Measurements from ENCODE around the gene CORO2B.

The CORO2B gene

DNA sequence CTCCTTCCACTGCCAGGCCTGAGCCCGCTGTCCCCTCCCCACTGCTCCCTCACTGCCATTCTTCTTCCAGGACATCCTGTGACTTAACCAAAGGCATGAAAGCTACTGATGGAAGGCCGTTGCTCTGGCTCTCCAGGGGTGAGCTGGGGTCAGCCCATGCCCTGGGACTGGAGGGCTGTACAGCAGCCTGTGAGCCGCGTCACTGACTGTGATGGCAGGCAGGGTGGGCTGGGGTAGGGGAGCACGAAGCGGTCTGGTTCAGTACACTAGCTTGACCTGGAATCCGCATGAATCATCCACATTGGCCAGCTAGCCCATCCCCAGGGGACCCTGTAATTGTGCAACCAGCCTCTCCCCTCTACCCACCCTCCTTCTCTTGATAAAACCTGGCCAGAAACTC lies 30.8 kb downstream of the CORO2B start:
- H3K4me1 ChIP-seq (ENCODE audit: control insufficient read depth, insufficient read depth, low read length) = peaks cover under 1% of the 10 kb centered on the region

DNA sequence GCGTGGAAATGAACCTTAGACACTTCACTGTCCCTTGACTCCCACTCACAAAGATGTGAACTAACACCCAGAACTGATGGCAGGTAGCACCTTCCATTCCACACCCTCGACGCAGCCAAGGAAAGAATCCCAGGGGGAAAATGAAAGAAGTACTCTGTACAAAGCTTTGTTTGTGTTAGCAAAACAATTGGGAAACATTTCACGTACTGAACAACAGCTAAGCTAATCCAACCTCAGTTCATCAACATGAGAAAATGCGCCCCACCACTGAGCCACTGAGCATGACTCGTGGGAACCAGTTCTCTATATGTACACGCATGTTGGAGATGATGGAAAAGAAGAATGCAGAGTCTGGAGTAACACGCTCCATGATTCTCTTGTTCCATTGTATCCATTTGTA lies 32.0 kb downstream of the CORO2B start:
- Histone ChIP-seq H3K4me3 (ENCODE audit: low read length) (no peak overlapping the region), H3K27me3 (ENCODE audit: control insufficient read depth, insufficient read depth, low read length) (no peaks in the 10 kb centered on the region), H3K36me3 (ENCODE audit: control insufficient read depth, insufficient read depth, low read length) (no peaks in the 10 kb centered on the region), H3K9ac (ENCODE audit: low read length) (no peak overlapping the region), H3K9me3 (ENCODE audit: control insufficient read depth, low read length) (no peaks in the 10 kb centered on the region), H3K4me1 (ENCODE audit: control insufficient read depth, insufficient read depth, low read length) (peaks cover 6% of the 10 kb centered on the region)

More for the DNA sequence above, 30.8 kb downstream of the CORO2B start:
- Histone ChIP-seq H3K9me3 (ENCODE audit: control insufficient read depth, low read length) (no peaks in the 10 kb centered on the region), H3K27me3 (ENCODE audit: control insufficient read depth, insufficient read depth, low read length) (no peaks in the 10 kb centered on the region), H3K36me3 (ENCODE audit: control insufficient read depth, insufficient read depth, low read length) (no peaks in the 10 kb centered on the region), H3K9ac (ENCODE audit: low read length) (no peak overlapping the region), H3K4me3 (ENCODE audit: low read length) (no peak overlapping the region)

DNA sequence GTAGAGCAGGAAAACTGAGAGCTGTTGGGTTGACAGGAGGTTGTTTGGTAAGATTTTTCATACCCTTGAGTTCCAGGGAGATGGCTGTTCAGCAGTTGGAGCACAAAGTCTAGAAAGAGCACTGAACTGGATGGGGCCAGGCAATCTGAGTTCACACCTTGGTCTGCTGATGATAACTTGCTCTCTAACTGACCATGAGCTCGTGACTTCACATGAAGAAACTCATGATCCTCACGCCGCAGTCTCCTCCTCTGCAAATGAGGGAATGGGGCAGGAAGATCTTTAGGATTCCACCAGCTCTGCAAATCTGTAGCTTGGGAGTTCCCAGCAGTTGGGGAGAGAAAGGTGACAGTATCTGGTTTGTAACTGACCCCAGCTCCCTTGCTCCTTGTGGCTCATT lies 33.7 kb downstream of the CORO2B start:
- Histone ChIP-seq H3K4me1 (ENCODE audit: control insufficient read depth, insufficient read depth, low read length) (peaks cover 6% of the 10 kb centered on the region), H3K27me3 (ENCODE audit: control insufficient read depth, insufficient read depth, low read length) (no peaks in the 10 kb centered on the region), H3K4me3 (ENCODE audit: low read length) (no peak overlapping the region), H3K9ac (ENCODE audit: low read length) (no peak overlapping the region), H3K36me3 (ENCODE audit: control insufficient read depth, insufficient read depth, low read length) (no peaks in the 10 kb centered on the region), H3K9me3 (ENCODE audit: control insufficient read depth, low read length) (no peaks in the 10 kb centered on the region)

DNA sequence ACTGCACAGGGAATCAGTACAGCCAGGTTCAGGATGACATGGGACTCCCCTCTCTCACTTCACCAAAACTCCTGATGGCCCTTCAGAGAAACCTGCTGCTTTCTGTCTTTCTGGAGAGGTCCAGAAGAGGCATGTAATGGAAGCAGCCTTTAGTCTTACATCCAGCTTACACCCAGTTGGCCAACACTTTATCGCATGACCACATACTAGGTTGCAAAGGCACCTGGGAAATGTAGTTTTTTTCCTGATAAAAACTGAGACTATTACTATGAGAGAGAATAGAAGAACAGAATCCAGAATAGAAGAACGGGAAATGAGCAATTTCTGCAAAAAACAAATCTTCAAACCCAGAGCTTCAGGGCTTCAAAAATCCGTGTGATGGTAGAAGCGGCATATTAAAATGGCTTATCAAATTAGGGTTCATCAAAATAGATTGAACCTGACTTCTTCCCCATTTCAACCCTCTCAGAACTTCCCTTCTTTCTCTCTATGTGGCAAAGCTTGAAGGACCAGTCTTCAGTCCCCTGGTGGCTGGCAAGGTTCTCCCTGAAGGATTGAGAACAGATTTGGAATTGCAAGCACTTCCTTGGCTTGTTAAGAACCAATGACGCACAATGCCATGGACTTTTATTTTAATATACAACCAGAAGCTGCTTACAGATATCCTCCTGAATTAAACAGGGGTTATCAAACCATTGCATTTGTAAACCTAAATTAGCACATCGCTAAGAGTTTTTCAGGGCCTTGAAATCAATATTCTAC lies 34.4 kb downstream of the CORO2B start:
- Histone ChIP-seq H3K4me3 (ENCODE audit: low read length) (no peak overlapping the region), H3K27me3 (ENCODE audit: control insufficient read depth, insufficient read depth, low read length) (no peaks in the 10 kb centered on the region), H3K9me3 (ENCODE audit: control insufficient read depth, low read length) (no peaks in the 10 kb centered on the region), H3K36me3 (ENCODE audit: control insufficient read depth, insufficient read depth, low read length) (no peaks in the 10 kb centered on the region), H3K4me1 (ENCODE audit: control insufficient read depth, insufficient read depth, low read length) (peaks cover 6% of the 10 kb centered on the region), H3K9ac (ENCODE audit: low read length) (no peak overlapping the region)

DNA sequence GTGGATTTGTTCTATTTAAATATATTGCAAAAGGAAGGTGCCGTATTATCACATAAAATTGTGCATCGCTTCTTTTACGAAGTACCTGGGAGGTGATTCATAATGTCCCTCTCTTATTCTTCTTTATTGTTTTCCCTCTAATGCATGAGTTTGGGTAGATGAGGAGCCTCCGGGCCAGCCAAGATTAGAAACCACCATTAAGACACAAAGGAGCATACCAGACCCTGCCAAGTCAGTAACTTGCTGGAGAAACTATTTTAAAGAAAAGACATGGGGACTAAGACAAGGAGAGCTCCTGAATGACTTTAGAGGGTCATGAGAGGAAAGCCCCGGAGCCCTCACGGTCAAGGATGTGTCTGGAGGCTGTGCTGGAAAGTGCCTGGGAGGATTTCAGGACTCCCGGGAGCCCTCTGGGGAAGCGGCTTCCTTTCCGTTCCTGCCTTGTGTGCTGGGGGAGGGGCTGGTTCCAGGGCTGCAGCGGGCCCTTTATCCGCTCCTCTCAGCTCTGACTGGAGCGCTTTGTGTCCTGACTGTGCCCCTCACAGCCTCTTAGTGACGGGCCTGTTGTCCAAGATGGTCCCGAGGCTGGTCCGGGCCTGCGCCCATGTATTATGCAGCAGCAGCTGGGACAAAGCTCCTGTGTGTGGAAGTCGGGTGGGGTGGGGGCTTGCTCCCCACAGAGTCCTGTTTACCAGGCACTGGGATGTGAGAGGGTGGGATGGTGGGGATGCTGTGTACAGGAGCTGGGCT lies 35.7 kb downstream of the CORO2B start:
- peaks cover 6% of the 10 kb centered on the region for H3K4me1 ChIP-seq (ENCODE audit: control insufficient read depth, insufficient read depth, low read length)
- no peaks in the 10 kb centered on the region for H3K27me3 ChIP-seq (ENCODE audit: control insufficient read depth, insufficient read depth, low read length)
- H3K9me3 ChIP-seq (ENCODE audit: control insufficient read depth, low read length) = no peaks in the 10 kb centered on the region
- no peak overlapping the region for H3K4me3 ChIP-seq (ENCODE audit: low read length)
- H3K9ac ChIP-seq (ENCODE audit: low read length) = no peak overlapping the region
- H3K36me3 ChIP-seq (ENCODE audit: control insufficient read depth, insufficient read depth, low read length) = no peaks in the 10 kb centered on the region

DNA sequence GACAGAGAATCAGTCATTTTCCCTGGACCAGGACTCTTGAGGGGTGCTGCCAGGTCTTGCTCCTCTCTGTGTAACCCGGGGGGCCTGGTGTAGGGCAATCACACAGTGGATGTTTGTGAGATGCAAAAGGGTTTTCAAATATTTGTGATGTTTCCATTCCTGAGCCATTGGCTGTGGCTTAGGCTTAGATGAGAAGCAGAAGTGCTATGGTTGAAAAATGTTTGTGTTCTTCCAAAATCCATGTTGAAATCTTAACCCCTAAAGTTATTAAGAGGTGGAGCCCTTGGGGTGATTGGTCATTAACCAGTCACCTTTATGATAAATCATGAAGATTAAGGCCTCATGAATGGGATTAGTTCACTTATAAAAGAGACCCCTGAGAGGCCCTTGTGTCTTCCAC lies 36.5 kb downstream of the CORO2B start:
- no peak overlapping the region for H3K4me3 ChIP-seq (ENCODE audit: low read length)
- no peaks in the 10 kb centered on the region for H3K36me3 ChIP-seq (ENCODE audit: control insufficient read depth, insufficient read depth, low read length)
- H3K9ac ChIP-seq (ENCODE audit: low read length) = no peak overlapping the region
- H3K4me1 ChIP-seq (ENCODE audit: control insufficient read depth, insufficient read depth, low read length) = peaks cover 6% of the 10 kb centered on the region
- no peaks in the 10 kb centered on the region for H3K27me3 ChIP-seq (ENCODE audit: control insufficient read depth, insufficient read depth, low read length)
- H3K9me3 ChIP-seq (ENCODE audit: control insufficient read depth, low read length) = no peaks in the 10 kb centered on the region

DNA sequence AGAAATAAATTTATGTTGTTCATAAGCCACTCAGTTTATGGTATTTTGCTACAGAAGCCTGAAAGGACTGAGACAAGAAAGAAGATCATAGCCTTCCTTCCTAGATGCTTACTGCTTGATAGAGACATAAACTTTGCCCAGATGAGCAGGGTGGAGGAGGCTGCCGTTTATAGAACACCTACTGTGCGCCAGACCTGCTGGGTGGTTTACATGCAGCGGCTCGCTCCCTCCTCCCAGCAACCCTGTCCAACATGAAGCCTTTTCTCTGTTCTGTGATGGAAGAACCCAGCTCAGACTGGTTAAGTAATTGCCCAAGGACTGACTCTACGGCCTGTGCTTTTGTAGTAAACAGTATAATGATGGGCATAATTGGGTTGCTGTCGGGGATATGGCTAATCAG lies 37.0 kb downstream of the CORO2B start:
- no peak overlapping the region for H3K4me3 ChIP-seq (ENCODE audit: low read length)
- H3K9ac ChIP-seq (ENCODE audit: low read length) = no peak overlapping the region
- no peaks in the 10 kb centered on the region for H3K9me3 ChIP-seq (ENCODE audit: control insufficient read depth, low read length)
- peaks cover 6% of the 10 kb centered on the region for H3K4me1 ChIP-seq (ENCODE audit: control insufficient read depth, insufficient read depth, low read length)
- no peaks in the 10 kb centered on the region for H3K36me3 ChIP-seq (ENCODE audit: control insufficient read depth, insufficient read depth, low read length)
- no peaks in the 10 kb centered on the region for H3K27me3 ChIP-seq (ENCODE audit: control insufficient read depth, insufficient read depth, low read length)

DNA sequence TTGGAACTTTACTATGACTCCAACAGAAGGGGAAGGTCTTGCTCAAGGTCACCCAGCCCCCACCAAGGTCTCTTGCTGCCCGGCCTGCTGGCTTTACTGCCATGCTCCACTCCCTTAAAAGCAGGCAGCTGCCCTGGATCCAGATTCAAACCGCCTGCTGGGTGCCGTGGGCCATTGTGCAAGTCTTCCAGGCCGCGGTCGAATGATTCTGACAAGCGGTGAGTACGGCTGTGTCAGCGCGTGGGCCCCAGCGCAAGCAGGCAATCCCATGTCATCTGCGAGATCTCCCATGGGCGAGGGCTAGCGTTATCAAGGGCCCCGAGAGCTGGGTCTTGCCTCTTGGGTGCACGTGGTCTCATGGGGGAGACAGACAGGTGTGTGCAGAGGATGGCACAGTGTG lies 37.6 kb downstream of the CORO2B start:
- Histone ChIP-seq H3K9ac (ENCODE audit: low read length) (no peak overlapping the region), H3K4me1 (ENCODE audit: control insufficient read depth, insufficient read depth, low read length) (peaks cover 6% of the 10 kb centered on the region), H3K9me3 (ENCODE audit: control insufficient read depth, low read length) (no peaks in the 10 kb centered on the region), H3K27me3 (ENCODE audit: control insufficient read depth, insufficient read depth, low read length) (no peaks in the 10 kb centered on the region), H3K4me3 (ENCODE audit: low read length) (no peak overlapping the region), H3K36me3 (ENCODE audit: control insufficient read depth, insufficient read depth, low read length) (no peaks in the 10 kb centered on the region)

DNA sequence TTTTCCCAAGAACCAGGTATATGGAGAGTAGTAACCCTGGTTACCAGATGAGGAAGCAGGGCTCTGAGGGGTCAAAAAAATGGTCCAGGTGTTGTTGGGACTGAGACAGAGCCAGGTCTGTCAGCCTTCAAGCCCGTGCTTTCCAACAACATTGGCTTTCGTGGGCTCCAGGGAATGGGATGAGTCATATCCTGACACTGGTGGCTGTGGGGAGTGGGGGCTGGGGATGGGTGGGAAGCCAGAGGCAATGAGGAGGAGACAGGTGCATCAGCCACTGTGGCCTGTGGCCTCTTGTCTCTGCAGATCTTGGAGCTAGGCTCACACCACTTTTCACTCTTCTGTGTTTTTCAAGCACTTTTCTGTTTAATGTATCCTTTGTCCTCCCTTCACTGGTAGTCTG lies 38.2 kb downstream of the CORO2B start:
- H3K9ac ChIP-seq (ENCODE audit: low read length) = no peak overlapping the region
- H3K27me3 ChIP-seq (ENCODE audit: control insufficient read depth, insufficient read depth, low read length) = no peaks in the 10 kb centered on the region
- no peaks in the 10 kb centered on the region for H3K36me3 ChIP-seq (ENCODE audit: control insufficient read depth, insufficient read depth, low read length)
- no peaks in the 10 kb centered on the region for H3K9me3 ChIP-seq (ENCODE audit: control insufficient read depth, low read length)
- peaks cover 6% of the 10 kb centered on the region for H3K4me1 ChIP-seq (ENCODE audit: control insufficient read depth, insufficient read depth, low read length)
- no peak overlapping the region for H3K4me3 ChIP-seq (ENCODE audit: low read length)

DNA sequence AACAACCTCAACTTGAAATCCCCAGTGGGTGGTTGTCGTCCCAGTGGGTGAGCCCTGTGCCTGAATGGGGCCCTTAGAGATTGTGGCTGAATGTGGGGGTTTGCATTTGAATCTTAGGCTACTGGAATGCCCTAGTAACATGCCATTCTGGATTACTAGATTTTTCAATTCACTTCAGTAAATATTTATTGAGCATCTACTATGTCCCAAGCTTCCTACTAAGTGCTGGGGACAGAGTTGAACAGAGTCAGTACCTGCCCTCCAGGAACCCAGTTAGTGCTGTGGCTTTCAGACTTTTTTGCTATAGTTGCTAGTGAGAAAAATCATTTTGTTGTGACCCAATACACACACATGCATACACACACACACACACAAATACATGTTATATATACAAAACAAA lies 39.0 kb downstream of the CORO2B start:
- no peak overlapping the region for H3K4me3 ChIP-seq (ENCODE audit: low read length)
- no peaks in the 10 kb centered on the region for H3K27me3 ChIP-seq (ENCODE audit: control insufficient read depth, insufficient read depth, low read length)
- no peaks in the 10 kb centered on the region for H3K36me3 ChIP-seq (ENCODE audit: control insufficient read depth, insufficient read depth, low read length)
- H3K9ac ChIP-seq (ENCODE audit: low read length) = no peak overlapping the region
- H3K4me1 ChIP-seq (ENCODE audit: control insufficient read depth, insufficient read depth, low read length) = peaks cover 6% of the 10 kb centered on the region
- H3K9me3 ChIP-seq (ENCODE audit: control insufficient read depth, low read length) = no peaks in the 10 kb centered on the region

DNA sequence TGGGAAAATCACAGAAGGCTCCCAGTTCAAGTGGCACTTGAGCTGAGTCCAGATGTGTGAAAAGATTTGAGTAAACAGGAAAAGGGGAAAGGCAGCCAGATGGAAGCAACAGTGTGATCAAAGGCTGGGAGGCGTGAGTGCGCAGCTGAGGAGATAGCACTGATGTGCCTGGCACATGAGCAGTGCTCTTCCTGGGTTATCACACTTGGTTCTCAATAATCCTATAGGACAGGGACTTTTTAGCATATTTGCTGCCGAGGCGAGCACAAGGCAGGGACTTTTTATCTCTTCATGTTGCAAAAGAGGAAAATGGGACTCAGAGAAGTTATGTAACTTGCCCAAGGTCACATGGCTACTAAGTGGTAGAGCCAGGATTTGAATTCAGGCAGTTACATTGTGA lies 39.6 kb downstream of the CORO2B start:
- peaks cover 6% of the 10 kb centered on the region for H3K4me1 ChIP-seq (ENCODE audit: control insufficient read depth, insufficient read depth, low read length)
- H3K9me3 ChIP-seq (ENCODE audit: control insufficient read depth, low read length) = no peaks in the 10 kb centered on the region
- no peaks in the 10 kb centered on the region for H3K36me3 ChIP-seq (ENCODE audit: control insufficient read depth, insufficient read depth, low read length)
- no peak overlapping the region for H3K4me3 ChIP-seq (ENCODE audit: low read length)
- H3K27me3 ChIP-seq (ENCODE audit: control insufficient read depth, insufficient read depth, low read length) = no peaks in the 10 kb centered on the region
- H3K9ac ChIP-seq (ENCODE audit: low read length) = no peak overlapping the region

DNA sequence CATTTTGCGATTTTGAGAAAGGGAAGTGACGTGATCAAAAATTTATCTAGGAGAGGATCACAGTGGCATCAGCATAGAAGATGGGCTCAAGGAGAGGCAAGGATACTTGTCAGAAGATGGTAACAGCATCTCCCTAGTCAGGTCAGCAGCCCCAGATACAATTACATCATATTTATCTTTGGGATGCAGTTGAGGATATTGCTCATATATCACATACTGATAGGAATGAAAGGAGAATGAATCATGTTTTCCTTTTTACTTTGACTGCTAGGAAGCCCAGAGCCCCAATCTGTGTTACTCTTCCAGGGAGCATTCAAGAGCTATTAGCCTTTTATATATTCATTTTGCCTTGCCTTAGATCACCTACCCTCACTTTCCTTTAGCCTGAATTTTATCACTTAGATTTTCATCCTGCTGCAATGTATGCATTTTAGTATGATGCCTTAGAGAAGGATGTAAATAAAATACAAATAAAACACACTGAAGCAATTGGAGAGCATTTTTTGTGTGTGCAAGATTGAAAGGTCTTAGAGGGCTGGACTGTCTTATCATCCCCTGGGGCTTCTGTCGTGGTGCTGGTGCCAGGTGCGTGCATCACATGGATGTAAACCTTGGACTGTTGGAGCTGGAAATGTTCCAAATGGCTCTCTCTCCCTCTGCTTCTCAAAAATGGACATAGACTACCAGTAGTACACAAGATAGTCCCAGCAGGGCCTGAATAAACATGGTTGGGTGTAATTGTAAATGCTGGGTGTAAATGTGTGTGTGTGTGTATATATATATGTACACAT lies 40.3 kb downstream of the CORO2B start:
- Histone ChIP-seq H3K9me3 (ENCODE audit: control insufficient read depth, low read length) (no peaks in the 10 kb centered on the region), H3K4me3 (ENCODE audit: low read length) (no peak overlapping the region), H3K9ac (ENCODE audit: low read length) (no peak overlapping the region), H3K27me3 (ENCODE audit: control insufficient read depth, insufficient read depth, low read length) (no peaks in the 10 kb centered on the region), H3K36me3 (ENCODE audit: control insufficient read depth, insufficient read depth, low read length) (no peaks in the 10 kb centered on the region), H3K4me1 (ENCODE audit: control insufficient read depth, insufficient read depth, low read length) (peaks cover 6% of the 10 kb centered on the region)
